Measurements from ENCODE around the gene KHNYN.
"Not testable (repeated sequence)": the region's sequence is repeated elsewhere in the genome, so short reads cannot be mapped to it uniquely, and the experiment has no call there.

Gene KHNYN

DNA sequence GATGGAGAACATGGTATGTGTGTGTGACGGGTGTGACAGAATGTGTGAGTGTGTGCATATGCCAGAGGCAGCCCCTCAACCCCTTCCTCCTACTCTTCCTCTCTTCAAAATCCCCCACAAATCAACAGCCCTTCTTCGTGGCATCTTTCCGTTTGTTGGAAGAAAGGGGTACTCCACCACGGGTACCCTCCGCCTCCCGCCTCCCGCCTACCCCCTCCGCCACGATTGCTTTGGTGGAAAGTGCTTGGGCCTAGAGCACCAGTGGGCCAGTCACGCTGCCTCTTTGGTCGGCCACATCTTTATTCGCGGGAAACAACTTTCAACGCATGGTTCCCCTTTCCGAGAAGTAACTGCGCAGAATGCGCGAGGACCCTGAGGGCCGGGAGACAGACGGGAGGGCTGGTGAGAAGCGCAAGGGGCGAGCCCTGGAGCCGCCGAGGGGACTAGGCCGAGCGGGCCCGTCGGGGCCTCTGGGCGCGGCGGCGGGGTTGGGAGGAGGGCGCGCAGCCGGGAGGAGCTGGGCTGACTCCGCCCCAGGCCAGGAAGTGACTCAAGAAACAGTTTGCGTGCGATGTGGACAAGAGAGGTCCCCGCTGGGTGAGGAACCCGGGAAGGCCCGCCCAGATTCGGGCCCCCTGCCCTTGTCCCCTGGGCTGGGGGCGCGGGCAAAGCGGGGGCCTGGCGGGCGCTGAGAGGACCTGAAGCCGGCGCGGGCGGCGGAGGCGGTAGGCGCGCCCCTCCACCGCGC lies at the start of gene KHNYN, which contains the start of gene CBLN3:
KHNYN (plus strand) TSS at position 560 of the 748 bp plus-strand sequence. CDS start 777 bp downstream, outside the sequence.
CBLN3 (minus strand) TSS at position 274 of the 748 bp plus-strand sequence. CDS start 614 bp downstream, outside the sequence.
- peak; percentile 95 for DNase-seq

- DNase-seq: no peak
Observed at GRCh38 chr14:24381363-24382063, 48.2 kb upstream of the KHNYN start.

DNA sequence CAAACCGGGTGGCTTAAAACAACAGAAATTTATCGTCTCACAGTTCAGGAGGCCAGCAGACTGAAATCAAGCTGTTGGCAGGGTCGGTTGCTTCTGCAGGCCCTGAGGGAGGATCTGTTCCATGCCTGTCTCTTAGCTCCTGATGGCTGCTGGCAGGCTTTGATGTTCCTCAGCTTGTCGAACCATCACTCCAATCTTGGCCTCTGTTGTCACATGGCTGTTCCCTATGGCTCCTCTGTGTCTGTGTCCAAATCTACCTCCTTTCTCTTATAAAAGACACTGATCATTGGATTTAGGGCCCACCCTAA lies 47.7 kb upstream of the KHNYN start:
- DNase-seq: no peak

- DNase-seq: no peak
Observed at GRCh38 chr14:24384169-24384568, 45.6 kb upstream of the KHNYN start.

DNA sequence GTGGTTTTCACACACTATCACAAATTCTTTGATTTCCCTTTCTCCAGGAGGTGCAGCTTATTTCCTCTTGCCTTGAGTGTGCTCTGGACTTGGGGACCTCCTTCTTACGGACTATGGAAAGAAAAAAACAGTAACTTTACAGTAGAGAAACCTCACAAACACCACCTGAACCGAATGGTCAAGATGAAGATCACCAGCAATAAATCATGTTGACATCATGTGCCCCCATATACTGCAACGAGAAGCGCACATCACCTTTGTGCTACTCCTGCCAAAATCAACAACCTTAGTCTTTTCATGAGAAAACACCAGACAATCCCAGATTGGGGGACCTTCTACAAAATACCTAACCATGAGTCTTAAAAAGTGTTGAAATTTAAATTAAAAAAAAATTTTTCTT lies 44.2 kb upstream of the KHNYN start:
- DNase-seq: no peak

DNA sequence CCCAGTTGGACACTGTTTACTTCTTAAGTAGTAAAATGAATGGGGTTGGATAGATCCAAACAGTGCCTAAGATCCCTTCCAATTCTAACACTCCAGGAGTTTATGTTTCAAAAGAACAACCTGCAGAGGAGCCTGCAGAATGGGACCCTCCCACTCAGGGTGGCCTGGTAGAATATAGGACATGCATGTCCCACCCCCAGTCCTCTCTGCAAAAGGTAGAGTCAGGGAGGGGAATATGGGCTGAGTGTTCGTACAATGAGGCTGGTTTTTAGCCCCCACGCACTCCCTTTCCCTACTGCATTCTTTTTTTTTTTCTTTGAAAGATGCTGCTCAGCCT lies 42.8 kb upstream of the KHNYN start:
- no peak for DNase-seq

GRCh38 chr14:24387579-24387978 lies 42.2 kb upstream of the KHNYN start:
- DNase-seq: not testable (repeated sequence)

DNA sequence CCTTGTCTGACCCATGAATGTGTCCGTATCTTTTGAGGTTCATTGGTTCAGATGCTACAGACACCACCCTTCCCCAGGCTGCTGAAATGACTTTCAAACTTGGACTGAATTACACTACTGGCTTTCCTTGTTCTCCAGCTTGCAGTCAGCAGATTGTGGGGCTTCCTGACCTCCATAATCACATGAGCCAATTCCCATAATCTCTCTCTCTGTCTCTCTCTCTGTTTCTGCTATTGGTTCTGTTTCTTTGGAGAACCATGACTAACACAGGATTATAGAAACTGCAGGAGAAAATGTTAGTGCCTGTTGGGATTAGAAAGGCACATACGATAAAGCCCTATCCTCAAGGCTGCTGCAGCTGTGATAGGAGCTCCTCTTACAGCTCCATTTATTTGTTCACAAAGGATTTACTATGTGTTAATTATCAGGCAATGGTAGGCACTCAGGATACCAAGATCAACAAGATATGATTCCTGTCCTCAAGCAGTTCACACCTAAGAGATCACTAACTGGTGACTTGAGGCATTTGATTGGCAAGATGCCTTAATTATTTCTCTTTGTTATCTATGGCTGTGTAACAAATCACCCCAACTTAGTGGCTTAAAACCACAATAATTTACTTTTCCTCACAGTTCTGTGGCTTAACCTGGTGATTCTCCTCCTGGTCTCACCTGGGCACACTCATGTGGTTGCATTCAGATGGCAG lies 41.1 kb upstream of the KHNYN start:
- no peak for DNase-seq

DNA sequence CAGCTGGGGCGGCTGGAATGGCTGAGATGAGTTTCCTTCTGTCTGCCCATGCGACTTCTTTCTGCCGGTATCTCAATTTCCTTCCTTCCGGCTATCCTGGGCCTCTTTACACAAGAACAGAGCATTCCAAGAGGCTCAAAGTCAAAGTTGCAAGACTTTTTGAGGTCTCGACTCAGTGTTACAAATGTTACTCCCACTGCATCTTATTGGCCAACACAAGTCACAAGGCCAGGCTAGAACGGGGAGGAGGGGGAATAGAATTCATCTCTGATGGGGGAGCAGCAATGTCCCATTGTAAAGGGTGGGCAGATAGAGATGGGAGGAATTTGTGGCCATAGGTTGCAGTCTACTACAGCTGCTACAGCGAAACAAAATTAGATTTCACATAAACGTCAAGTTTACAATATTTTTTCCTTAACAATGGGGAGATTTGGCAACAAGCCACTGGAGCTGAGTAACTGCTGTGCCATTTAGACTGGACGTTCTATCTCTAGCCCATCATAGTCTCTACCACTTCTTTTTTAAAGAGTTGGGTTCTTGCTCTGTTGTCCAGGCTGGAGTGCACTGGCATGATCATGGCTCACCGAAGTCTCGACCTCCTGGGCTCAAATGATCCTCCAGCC lies 40.4 kb upstream of the KHNYN start:
- no peak for DNase-seq

DNA sequence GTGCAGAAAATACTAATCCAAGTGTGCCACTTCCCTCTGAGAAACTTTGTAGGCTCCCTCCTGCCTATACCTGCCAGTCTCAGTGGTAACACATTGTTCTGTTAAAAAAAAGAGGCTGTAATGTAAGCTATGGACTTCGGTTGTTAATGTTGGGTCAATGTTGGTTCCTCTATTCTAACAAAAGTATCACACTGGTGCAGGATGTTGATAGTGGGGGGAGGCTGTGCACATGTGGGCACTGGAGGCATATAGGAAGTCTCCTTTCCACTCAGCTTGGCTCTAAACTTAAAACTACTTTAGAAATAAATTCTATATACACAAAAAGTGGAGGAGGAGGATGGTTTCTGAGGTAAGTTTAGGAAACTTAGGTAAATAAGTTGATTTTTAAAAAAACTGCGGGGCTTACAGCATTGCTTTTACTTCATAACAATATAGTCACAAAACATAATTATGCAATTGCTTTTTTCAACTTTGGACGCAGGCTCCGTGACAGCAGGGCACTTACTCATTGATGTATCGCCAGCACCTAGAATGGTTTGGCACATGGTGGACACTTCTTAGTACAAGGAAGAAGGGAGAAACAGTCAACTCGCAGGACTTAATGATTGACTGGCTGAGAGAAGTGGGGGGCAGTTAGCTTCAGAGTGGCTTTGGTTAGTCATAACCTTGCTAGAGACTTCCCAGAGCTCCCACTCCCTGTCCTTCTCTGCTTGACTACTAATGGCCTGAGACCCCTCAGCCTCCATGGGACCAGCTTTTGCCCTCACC lies 38.9 kb upstream of the KHNYN start:
- no peak for DNase-seq

DNA sequence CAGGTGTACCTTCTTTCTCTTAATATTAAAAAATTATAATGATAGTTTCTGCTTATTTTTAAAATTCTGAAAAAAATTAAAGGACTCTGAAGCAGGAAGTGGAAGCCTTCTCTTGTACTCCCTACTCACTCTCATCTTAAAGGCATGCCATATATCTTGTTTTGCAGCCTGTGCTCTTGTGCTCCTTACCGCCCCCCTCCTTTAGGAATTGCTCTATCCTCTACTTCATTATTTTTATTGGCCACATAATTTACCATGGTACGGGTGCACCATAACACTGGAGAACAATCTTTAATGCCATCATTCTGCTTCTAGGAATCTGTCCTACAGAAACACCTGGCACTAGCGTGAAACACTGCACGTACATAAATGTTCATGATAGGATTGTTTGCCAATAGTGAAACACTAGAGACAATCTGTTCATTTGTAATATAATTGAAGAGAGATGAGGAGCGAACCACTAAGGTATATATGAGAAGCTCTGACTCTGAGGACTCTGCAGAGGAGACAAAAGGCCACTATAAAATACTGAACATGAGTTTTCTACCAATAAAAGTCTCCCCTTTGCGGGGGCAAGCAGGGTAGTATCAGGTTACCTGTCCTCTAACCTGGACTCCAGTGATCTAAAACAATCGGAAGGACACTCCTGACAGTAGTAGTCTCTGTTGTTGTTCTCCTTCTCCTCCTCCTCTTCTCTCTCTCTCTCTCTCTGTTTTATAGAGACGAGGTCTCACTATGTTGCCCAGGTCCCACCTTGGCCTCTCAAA lies 37.2 kb upstream of the KHNYN start:
- peak; percentile 69 for DNase-seq

DNA sequence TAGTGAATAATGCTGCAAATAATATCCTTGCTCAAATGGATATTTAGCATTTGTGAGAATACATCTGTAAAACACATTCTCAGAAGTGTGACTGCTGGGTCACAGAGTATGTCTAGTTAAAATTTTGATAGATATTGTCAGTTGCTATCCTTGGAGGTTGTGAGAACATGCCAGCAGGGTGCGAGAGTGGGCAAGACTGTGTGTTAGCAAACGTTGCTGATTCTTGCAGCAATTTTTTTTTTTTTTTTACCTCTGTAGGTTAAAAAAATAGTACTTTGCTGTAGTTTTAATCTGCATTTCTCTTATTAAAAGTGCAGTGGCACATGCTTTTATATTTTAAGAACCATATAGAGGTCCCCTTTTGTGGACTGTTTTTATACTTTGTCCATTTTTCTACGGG lies 35.5 kb upstream of the KHNYN start:
- peak; percentile 13 for DNase-seq

GRCh38 chr14:24395609-24396582 lies 33.9 kb upstream of the KHNYN start:
- DNase-seq: no peak

DNA sequence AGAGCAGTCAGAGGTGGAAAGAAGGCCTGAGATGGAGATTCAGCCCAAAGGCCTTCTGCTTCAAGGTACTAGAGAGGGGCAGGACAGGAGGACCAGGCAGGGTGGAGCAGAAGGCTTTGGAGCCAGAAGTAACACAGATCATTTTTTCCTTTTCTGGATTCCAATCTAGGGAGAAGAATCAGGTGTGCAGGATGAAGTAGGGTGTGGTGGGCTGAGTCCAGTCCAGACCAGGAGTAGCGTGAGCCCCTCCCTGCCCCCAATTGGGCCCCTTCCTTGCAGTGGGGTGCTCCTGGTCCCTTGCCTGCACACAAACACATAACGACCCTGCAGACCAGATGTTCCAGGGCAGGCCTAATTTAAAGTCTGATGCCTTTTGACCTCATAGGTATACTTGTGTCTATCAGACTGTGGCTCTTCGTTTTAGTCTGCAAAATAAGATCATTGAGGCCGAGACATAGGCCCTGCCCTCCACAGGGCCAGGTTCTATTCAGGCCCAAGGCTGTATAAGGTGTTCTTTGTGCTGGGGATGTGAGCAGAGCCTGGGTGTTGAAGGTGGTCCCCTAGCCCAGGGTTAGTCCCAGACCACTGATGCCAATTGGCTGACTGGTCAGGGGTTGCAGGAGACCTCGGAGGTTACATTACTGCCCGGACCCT lies 32.0 kb upstream of the KHNYN start:
- DNase-seq: no peak

DNA sequence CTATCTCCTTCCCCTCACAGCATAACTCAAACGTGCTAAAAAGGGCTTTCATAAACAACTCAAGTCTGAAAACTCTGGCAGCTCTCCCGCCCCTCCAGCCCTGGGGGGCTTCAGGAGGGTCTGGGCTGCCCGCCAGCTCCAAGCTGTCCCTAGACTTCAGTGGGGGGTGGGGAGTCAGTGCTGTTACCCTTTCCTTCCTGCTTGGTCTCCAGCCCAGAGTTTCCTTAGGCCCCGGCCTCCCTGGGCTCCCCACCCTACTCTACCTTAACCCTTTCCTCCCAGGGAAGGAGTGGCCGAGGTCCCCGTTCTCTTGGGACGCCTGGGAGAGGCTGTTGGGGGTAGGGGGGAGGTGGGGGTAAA lies 31.5 kb upstream of the KHNYN start:
- DNase-seq: peak; percentile 41

- DNase-seq: peak; percentile 68
Observed at GRCh38 chr14:24398653-24399446, 30.9 kb upstream of the KHNYN start, which contains the start of gene NYNRIN. TSS of gene NYNRIN (plus strand) at chr14:24399003. CDS start at chr14:24399247, 244 bp downstream.

- DNase-seq: no peak
Observed at GRCh38 chr14:24399447-24399822, 30.3 kb upstream of the KHNYN start.

GRCh38 chr14:24399999-24400718 lies 29.6 kb upstream of the KHNYN start:
- DNase-seq: no peak

Data from NCI-H69 (cell line).